KOPT-K1 (cell line): Measurements from ENCODE around the gene ZBTB33.
A peak's percentile ranks its signal among the peaks of the same experiment; 100 is the strongest.

Experiments
- H3K27ac ChIP-seq: fragments of 200-600 bp; sonication (generic); 2 replicates; pipeline ENCODE4 v1.5.1; 2016; ENCODE audit warnings: antibody characterized with exemption, mild to moderate bottlenecking, low read depth, low read length; ENCODE audit not compliant: poor library complexity, severe bottlenecking
- H3K36me3 ChIP-seq: fragments of 200-600 bp; sonication (generic); 2 replicates; pipeline ENCODE4 v1.5.1; 2017; ENCODE audit warnings: antibody characterized with exemption, mild to moderate bottlenecking, low read length, moderate library complexity; ENCODE audit not compliant: insufficient read depth
- H3K9me3 ChIP-seq: fragments of 200-600 bp; sonication (generic); 2 replicates; pipeline ENCODE4 v1.5.1; 2017; ENCODE audit warnings: antibody characterized with exemption, low read length, mild to moderate bottlenecking; ENCODE audit not compliant: insufficient read depth, poor library complexity, severe bottlenecking

The ZBTB33 gene, protein sequence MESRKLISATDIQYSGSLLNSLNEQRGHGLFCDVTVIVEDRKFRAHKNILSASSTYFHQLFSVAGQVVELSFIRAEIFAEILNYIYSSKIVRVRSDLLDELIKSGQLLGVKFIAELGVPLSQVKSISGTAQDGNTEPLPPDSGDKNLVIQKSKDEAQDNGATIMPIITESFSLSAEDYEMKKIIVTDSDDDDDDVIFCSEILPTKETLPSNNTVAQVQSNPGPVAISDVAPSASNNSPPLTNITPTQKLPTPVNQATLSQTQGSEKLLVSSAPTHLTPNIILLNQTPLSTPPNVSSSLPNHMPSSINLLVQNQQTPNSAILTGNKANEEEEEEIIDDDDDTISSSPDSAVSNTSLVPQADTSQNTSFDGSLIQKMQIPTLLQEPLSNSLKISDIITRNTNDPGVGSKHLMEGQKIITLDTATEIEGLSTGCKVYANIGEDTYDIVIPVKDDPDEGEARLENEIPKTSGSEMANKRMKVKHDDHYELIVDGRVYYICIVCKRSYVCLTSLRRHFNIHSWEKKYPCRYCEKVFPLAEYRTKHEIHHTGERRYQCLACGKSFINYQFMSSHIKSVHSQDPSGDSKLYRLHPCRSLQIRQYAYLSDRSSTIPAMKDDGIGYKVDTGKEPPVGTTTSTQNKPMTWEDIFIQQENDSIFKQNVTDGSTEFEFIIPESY

DNA sequence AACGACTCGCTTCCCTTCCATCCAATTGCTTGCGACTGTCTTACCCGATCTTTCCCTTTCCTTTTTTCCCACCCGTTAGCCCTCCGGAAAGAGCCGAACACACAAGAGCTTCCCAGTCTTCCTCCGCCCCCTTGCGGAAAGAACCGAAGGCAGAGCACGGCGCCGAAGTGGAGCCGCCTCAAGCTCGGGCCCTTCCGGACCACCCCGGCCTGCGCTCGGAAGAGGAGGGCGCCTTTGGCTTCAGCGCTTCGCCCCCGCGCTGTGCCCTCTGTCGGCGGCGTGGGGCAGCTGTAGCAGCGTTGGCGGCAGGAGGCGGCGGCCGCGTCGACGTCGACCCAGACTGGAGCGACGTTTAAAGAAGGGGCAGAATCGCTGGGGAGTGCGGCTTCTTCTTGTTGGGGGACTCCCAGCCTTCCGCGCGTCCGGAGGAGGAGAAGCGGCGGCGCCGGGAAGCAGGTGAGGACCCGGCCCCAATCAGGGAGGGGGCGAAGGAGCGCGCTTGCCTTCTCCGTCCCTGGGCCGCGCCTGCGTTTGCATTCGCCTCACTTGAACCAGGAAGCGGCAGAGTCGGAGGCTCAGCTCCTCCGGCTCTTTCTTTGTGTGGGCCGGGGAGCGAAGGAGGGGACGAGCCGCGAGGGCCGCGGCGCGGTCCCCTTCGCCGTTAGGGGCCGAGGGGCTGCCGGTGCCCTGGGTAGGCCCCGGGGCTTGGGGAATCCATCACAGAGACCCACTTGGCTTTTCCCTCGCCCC, at the start of gene ZBTB33:
ZBTB33 (plus strand) TSS at position 291 of the 750 bp plus-strand sequence. CDS start 2,604 bp downstream, outside the sequence.
- Histone ChIP-seq H3K36me3 (peaks cover 28% of the 10 kb centered on the region), H3K27ac (peak within 1 kb of the TSS; percentile 89), H3K9me3 (no peaks in the 10 kb centered on the region)

GRCh38 chrX:120200851-120201250, 49.8 kb upstream of the ZBTB33 start:
- H3K27ac ChIP-seq = no peak overlapping the region
- no peaks in the 10 kb centered on the region for H3K9me3 ChIP-seq
- no peaks in the 10 kb centered on the region for H3K36me3 ChIP-seq

DNA sequence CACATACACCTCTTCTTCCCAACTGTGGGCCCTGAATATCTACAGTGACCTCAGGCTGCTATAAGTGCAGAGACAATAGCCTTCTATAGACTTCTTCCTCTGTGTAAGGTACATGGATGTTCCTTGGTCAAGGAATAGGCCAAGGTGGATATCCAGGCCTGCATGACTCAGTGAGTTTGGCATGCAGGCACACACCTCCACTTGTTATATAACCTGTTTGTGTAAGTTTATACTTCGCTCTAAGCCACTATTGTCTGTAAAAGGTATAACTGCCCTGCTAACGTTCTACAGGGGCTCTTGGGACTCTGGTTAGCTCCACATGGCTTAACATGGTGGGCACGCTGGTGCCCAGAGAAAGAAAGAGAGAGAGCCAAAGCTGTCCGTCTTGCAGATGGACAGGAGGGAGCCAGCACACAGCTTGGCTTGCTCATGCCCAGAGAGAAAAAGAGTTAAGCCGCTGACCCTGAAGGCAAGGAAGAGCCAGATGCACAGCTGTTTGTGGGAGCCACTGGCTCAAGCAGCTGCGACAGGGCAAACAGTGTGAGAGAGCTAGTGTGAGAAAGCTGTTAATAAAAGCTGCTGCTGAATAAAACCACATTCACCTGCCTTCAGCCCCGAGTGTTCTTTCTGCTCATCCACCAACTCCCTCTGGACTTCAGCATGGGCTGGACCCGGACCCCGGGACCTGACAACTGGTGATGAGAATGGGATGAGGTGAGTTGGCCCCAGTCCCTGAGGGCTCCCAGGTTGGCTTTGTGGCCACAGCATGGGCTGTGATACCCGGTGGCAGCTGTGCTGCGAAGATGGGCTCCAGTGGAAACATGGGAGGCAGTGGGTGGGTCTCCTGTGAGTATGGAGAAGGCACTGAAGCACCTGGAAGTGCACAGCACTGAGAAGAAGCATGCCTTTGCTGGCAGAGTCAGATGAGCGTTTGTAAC, 44.5 kb upstream of the ZBTB33 start:
- H3K36me3 ChIP-seq = no peaks in the 10 kb centered on the region
- H3K9me3 ChIP-seq = no peaks in the 10 kb centered on the region
- no peak overlapping the region for H3K27ac ChIP-seq

GRCh38 chrX:120207009-120207605, 43.5 kb upstream of the ZBTB33 start:
- H3K36me3 ChIP-seq = no peaks in the 10 kb centered on the region
- no peak overlapping the region for H3K27ac ChIP-seq
- no peaks in the 10 kb centered on the region for H3K9me3 ChIP-seq

DNA sequence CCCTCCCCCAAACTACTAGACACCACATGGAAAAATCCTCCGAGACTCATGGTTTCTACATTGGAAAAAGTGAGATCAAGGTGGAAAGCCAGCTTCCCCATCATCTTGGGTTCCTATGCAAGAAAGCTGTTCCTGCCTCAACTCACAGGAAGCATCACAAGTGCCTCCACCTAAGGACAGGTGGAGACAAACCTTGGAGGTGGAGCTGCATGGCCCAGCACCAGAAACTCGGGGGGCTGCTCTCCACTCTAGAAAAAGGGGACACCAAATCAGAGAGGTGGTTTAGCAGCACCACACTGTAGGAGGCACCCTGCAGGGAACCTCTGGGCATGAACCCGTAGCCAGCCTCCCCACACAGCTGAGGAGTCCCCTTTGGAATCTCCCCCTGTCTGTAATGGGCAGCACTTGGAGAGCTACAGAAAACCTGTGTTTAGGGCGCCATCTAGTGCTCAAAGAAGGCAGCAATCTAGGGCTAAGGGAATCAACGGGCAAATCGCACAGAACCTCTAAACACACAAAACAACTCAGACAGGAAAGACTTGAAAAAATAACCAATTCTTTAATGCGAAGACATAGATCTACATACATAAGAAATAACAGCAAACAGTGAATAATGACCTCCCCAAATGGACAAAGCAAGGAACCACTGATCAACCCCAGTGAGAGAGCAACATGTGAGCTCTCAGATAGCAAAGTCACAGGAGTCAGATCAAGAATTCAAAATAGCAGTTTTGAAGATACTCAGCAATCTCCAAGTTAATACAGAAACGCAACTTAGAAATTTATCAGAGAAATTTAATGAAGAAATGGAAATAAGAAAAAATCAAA, 37.0 kb upstream of the ZBTB33 start:
- no peak overlapping the region for H3K27ac ChIP-seq
- H3K9me3 ChIP-seq = no peaks in the 10 kb centered on the region
- no peaks in the 10 kb centered on the region for H3K36me3 ChIP-seq

GRCh38 chrX:120223374-120223773, 27.2 kb upstream of the ZBTB33 start:
- no peaks in the 10 kb centered on the region for H3K9me3 ChIP-seq
- H3K27ac ChIP-seq = no peak overlapping the region
- no peaks in the 10 kb centered on the region for H3K36me3 ChIP-seq

DNA sequence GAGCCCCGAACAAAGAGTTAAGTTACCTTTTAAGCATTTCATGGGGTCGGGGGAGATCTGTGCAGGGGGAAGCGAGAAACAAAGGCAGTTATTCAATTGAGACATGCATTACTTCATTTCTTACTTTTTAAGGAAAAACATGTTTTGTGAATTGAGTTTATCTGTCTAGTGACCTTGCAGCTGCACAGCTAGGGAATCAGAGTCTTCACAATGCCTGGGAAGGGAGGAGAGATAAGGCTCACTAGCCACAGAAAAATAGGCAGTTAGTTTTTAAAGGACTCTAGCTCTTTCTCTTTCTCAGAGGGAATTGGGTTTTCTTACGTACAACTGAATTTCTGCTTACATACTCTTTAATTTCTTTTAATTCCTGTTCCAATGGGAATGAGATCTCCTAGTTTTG, 26.2 kb upstream of the ZBTB33 start:
- Histone ChIP-seq H3K27ac (no peak overlapping the region), H3K9me3 (no peaks in the 10 kb centered on the region), H3K36me3 (no peaks in the 10 kb centered on the region)

GRCh38 chrX:120228187-120228908, 22.3 kb upstream of the ZBTB33 start:
- H3K36me3 ChIP-seq = no peaks in the 10 kb centered on the region
- peaks cover 14% of the 10 kb centered on the region for H3K9me3 ChIP-seq
- H3K27ac ChIP-seq = no peak overlapping the region

DNA sequence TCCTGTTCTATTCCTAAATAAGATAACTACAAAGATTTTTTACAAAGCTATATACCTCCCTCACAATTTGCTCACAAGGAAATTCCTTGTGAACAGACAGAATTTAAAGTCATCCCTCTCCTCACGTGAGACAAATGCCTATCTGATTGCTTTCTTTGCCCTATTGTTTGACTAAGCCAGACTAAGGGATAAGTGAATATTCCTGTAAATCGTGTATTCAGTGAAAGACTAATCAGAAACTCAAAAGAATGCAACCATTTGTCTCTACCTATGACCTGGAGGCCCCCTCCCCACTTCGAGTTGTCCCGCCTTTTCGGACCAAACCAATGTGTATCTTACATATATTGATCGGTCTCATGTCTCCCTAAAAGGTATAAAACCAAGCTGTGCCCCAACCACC, 15.3 kb upstream of the ZBTB33 start:
- H3K36me3 ChIP-seq = peaks cover 24% of the 10 kb centered on the region
- H3K9me3 ChIP-seq = peaks cover 14% of the 10 kb centered on the region
- no peak overlapping the region for H3K27ac ChIP-seq

GRCh38 chrX:120236687-120237479, 13.7 kb upstream of the ZBTB33 start:
- Histone ChIP-seq H3K27ac (no peak overlapping the region), H3K9me3 (peaks cover 6% of the 10 kb centered on the region), H3K36me3 (peaks cover 24% of the 10 kb centered on the region)

GRCh38 chrX:120238933-120239332, 11.7 kb upstream of the ZBTB33 start:
- no peak overlapping the region for H3K27ac ChIP-seq
- H3K36me3 ChIP-seq = peaks cover 24% of the 10 kb centered on the region
- H3K9me3 ChIP-seq = no peaks in the 10 kb centered on the region

- no peak overlapping the region for H3K27ac ChIP-seq
- H3K9me3 ChIP-seq = no peaks in the 10 kb centered on the region
- H3K36me3 ChIP-seq = peaks cover 13% of the 10 kb centered on the region; the same call in 1 of the 2 replicates
Measured at GRCh38 chrX:120242813-120243212, 7.8 kb upstream of the ZBTB33 start.
